Putamen (tissue), 1 donor: ENCODE results near the gene CCNB1IP1.
A peak's percentile ranks its signal among the peaks of the same experiment; 100 is the strongest.
"Not testable (repeated sequence)": the region's sequence is repeated elsewhere in the genome, so short reads cannot be mapped to it uniquely, and the experiment has no call there.

Experiments
- DNase-seq: peaks from one replicate; pipeline ENCODE4 v3.0.0-alpha.2; 2016; ENCODE audit warnings: low spot score

CCNB1IP1 gene

DNA sequence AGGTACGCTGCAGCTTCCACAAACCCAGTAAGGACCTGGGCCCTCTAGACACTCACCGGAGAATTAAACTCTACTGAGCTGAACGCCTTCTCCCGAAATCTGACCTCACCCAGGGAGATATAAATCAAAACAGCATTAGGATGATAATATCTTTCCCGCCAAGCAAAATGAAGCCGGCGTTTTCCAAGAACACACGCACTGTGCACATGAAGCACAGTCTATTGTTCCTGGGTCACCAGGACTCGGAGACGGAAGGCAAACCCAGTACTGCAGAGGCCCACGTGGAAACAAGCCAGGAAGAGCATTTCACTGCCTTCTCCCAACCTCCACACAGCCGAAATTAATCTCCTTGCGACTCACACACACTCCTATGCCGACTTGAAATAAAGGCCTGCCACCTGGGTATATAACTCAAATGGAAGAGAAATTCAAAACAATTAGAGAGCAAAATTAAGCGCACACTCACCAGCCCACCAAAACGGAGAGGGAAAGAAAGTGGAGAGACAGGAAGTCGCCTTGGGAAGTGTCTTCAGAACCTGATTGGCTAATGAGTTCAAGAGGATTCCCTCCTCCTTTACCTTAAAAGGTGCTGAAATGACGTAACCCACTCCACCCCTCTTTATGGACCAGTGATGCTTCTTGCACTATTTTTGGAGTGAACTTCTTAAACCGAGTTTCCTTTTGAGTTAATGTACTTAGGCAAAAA lies at the start of gene CCNB1IP1:
CCNB1IP1 (minus strand) TSS at position 492 of the 706 bp plus-strand sequence. CDS start 16,756 bp downstream, outside the sequence.
- DNase-seq: peak; percentile 88

DNA sequence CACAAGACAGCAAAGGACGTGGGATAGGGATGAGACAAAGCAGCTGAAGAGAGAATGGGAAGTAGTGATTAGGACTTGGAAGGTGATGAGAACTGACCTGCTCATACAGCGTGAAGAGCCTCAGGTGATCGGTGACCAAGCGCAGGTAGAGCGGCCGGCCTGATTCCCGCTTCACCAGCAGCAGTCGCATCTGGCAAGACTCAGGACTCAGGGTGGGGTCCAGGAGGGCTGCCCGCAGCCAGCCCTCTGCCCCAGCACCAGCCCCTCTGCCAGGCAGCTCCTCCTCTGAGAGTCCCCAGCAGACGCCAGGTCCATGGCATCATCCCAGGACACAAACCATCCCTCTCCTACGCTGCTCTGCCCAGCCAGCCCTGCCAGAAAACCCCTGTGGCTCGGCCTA lies 49.4 kb upstream of the CCNB1IP1 start:
- no peak for DNase-seq

GRCh38 chr14:20381341-20381740 lies 48.3 kb upstream of the CCNB1IP1 start:
- no peak for DNase-seq

GRCh38 chr14:20380681-20381080 lies 47.6 kb upstream of the CCNB1IP1 start:
- no peak for DNase-seq

- no peak for DNase-seq
Measured at GRCh38 chr14:20379743-20380142, 46.7 kb upstream of the CCNB1IP1 start.

DNA sequence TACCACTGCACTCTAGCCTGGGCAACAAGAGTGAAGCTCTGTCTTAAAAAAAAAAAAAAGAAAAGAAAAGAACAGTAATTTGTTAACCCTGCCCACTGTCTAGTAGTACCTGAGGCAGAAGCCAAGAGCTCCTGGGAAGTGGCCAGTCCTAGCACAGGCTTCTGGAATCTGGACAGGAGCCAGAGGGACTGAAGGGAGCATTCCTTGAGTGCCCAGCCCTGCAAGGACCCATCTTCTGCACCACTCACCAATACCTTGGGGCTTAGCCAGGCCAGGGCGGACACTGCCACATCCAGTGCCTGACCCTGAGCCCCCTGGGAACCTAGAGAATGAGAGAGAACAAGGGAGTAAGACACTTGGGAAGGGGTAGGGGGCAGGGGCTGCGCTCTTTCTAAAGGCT lies 44.1 kb upstream of the CCNB1IP1 start:
- no peak for DNase-seq

DNA sequence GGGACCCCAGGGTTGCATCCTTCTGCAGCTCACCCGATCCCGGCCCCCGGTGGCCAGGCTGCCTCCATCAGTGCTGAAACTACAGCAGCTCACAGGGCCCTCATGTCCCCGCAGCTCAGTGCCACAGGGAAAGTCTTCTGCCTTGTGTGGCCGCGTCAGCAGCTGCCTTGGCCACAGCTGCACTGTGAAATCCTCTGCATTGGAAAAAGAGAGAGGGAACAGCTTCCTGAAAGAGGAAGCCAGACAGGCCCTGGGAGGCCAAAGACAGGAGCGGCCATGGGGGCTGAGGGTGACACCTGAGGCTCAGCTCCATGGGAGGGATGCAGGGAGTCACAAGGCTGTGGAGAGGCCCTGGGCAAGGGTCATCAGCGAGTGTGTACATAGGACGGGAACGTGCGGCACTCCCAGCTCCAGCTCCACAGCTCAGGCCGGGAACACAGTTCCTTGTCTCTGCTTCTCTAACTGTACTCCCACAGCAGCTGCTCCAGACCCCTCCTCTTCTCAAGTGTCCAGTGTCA lies 43.1 kb upstream of the CCNB1IP1 start:
- DNase-seq: no peak

GRCh38 chr14:20375471-20375870 lies 42.4 kb upstream of the CCNB1IP1 start:
- no peak for DNase-seq

DNA sequence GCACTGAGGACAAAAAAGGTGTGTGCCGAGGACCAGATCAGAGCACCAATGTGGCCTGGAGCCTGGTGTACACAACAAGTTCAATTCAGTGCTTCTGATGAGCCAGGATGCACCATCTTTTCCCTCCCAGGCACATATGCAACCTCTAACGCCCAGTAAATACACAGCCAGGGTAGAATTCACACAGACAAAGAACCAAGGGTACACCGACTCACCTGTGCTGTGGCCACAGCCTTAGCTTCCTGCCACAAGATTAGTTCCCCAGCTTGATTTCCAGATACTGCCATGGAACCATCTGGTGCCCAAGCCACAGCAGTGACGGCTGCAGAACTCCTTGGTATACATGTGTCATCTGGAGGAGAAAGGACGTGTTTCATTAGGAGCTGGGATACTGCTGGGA lies 39.7 kb upstream of the CCNB1IP1 start:
- DNase-seq: no peak

DNA sequence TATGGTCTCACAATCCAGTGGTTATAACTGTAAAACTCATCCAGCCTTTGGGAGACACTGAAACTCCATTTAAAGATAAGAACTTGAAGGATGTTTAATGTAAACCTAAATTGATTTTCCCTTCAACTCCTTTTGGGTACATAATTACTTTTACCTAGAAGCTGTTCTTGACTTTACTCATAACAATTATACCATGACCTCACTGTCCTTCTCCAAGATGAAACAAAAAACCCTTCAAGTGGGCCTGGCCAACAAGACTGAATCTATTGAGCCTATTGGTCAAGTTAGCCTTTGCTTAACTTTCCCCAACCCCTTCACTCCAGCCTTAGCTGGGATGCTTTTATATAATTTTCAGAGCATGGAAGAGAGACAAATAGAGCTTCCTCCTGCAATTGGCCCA lies 32.8 kb upstream of the CCNB1IP1 start:
- DNase-seq: no peak

GRCh38 chr14:20358474-20358873 lies 25.4 kb upstream of the CCNB1IP1 start:
- not testable (repeated sequence) for DNase-seq

- no peak for DNase-seq
Measured at GRCh38 chr14:20356422-20356821, 23.3 kb upstream of the CCNB1IP1 start.

DNA sequence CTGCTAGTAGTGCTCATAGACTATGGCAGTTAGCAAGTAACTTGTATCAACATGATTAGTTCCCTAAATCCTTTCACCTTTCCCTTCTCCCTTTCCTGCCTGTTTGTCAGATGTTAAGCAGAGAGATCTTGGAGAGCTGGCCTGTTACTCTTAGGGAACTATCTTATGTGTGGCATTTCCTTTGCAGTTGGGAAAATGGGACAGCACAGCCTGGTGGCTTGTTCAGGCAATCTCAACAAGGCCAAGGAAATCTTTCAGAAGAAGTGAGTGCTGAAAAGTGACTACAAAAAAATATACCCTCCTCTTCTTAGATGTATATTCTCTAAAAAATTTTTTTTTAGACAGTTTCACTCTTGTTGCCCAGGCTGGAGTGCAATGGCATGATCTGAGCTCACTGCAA lies 17.8 kb upstream of the CCNB1IP1 start:
- DNase-seq: no peak

DNA sequence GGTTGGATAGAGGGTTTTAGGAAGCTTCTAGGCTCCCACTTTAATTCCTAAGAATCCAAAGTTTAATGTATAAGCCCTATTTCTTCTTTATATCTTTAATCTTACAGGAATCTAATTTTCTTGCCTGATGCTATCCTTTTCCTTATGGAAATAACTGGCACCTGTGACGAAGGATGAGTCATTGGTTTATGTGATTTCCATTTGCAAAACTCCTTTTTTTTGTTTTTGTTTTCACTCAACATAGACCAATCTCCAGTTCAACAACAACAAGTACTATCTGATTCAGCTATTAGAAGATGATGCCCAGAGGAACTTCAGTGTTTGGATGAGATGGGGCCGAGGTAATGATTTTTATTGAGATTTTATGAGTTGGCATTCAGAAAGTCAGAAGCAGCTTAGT lies 17.2 kb upstream of the CCNB1IP1 start:
- no peak for DNase-seq

- no peak for DNase-seq
Measured at GRCh38 chr14:20347747-20348146, 14.7 kb upstream of the CCNB1IP1 start.

DNA sequence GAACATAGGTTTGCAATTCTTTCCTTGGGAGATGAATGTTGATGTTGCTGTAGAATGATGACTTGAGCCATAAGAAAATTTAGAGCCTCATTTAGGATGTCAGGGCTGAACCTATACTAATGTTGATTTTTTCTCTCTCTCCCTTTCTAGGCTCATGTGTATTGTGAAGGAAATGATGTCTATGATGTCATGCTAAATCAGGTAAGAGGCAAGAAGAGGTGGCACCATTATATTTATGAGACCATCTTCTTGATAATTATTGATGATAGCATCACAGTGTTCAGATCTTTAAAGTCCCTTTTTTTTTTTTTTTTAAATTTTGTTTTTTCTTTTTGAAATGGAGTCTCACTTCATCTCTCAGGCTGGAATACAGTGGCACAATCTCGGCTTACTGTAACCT lies 13.6 kb upstream of the CCNB1IP1 start:
- no peak for DNase-seq

DNA sequence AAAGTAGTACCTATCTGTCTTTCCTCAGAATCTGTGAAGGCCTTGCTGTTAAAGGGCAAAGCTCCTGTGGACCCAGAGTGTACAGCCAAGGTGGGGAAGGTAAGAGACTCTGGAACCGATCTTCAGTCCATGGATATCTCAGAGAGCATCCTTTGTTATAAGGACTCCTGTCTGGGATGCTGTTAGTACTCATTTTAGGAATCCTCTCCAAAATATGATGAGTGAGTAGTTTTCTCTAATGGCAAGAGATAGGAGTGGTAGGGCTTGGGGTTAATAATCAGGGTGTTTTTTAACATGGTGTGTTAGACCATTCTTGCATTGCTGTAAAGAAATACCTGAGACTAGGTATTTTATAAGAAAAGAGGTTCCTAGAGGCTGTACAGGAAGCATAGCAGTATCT lies 12.3 kb upstream of the CCNB1IP1 start:
- no peak for DNase-seq

- no peak for DNase-seq
Measured at GRCh38 chr14:20343862-20344220, 10.8 kb upstream of the CCNB1IP1 start.

DNA sequence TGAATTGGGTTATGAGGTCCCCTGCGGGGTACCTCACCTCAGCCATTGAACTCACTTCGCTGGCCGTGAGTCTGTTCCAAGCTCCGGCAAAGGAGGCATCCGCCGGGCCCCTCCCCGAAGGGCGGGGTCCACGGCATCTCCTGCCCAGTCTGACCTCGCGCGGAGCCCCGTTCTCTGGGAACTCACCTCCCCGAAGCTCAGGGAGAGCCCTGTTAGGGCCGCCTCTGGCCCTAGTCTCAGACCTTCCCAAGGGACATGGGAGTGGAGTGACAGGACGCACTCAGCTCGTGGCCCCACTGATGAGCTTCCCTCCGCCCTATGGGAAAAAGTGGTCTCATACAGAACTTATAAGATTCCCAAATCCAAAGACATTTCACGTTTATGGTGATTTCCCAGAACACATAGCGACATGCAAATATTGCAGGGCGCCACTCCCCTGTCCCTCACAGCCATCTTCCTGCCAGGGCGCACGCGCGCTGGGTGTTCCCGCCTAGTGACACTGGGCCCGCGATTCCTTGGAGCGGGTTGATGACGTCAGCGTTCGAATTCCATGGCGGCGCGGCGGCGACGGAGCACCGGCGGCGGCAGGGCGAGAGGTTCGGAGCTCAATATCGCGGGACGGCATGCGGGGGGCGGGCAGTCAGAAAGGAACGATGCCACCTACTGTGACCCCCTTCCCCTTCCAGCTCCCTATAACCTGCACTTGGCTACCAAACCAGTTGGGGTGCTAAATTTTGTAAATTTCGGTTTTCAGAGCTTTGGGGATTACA lies 10.2 kb upstream of the CCNB1IP1 start, which contains the start of gene PARP2:
PARP2 (plus strand) TSS at position 544 of the 770 bp plus-strand sequence; CDS start at position 551, 7 bp downstream.
- DNase-seq: peak; percentile 100

DNA sequence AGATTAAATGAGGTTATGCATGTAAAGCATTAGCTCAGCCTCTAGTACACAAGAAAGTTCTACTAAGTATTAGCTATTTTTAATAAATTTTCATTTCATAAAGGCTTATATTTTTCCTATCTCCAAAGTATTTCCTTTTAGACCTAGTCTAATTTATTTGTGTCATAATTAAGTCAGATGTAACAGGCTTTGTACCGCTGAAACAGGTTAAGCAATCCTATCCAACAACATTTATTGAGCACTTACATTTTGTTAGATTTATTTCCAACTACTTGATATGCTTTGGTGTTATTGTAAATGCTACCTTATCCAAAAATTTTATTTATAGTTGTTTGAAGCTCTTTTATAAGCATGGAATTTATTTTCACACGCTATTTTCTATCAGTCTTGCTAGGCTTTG lies 8.6 kb upstream of the CCNB1IP1 start:
- no peak for DNase-seq

GRCh38 chr14:20341032-20341431 lies 8.0 kb upstream of the CCNB1IP1 start:
- not testable (repeated sequence) for DNase-seq

- no peak for DNase-seq
Measured at GRCh38 chr14:20334017-20334416, 938 bp upstream of the CCNB1IP1 start.

- DNase-seq: no peak
Measured at GRCh38 chr14:20333494-20333841, 389 bp upstream of the CCNB1IP1 start.
